HG02884 (cell line): Measurements from ENCODE around the gene ARHGAP9.
A peak's percentile ranks its signal among the peaks of the same experiment; 100 is the strongest.
"Not testable (repeated sequence)": the region's sequence is repeated elsewhere in the genome, so short reads cannot be mapped to it uniquely, and the experiment has no call there.

Experiments used
- ATAC-seq: cut with Tn5 transposase; IDR thresholded peaks from one replicate; pipeline ENCODE4 v1.9.1; 2021; ENCODE audit warnings: mild to moderate bottlenecking, moderate library complexity; ENCODE audit not compliant: unreplicated experiment

The ARHGAP9 gene

GRCh38 chr12:57459750-57460467 is 19.8 kb downstream of the ARHGAP9 start, which contains the start of gene GLI1:
Gene GLI1 (plus strand): TSS chr12:57459785. CDS start chr12:57463692, 3,907 bp downstream.
- no peak for ATAC-seq

- peak; percentile 52 for ATAC-seq
Measured at GRCh38 chr12:57459055-57459749, 20.5 kb downstream of the ARHGAP9 start.

DNA sequence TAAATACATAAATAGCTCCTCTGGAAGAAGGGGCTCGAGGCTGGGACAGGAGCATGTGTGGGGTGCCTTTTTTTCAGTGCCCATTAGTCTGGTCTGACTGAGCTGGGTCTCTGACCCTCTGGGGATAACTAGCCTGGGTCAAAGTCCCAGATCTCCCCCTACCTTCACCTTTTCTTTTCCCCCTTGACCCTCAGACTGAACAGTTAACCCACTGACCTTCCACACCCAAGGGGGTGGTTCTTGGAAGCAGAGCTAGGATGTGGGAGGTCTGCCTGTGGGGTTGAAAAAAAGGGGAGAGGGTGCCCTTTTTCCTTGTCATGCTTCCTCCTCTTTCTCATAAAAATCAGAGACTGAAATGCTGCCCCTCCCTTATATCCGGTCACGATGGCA is 21.0 kb downstream of the ARHGAP9 start:
- no peak for ATAC-seq

GRCh38 chr12:57456737-57457490 is 22.8 kb downstream of the ARHGAP9 start:
- no peak for ATAC-seq

DNA sequence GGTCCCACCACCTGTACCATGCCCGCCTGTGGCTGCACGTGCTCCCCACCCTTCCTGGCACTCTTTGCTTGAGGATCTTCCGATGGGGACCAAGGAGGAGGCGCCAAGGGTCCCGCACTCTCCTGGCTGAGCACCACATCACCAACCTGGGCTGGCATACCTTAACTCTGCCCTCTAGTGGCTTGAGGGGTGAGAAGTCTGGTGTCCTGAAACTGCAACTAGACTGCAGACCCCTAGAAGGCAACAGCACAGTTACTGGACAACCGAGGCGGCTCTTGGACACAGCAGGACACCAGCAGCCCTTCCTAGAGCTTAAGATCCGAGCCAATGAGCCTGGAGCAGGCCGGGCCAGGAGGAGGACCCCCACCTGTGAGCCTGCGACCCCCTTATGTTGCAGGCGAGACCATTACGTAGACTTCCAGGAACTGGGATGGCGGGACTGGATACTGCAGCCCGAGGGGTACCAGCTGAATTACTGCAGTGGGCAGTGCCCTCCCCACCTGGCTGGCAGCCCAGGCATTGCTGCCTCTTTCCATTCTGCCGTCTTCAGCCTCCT is 23.4 kb downstream of the ARHGAP9 start:
- no peak for ATAC-seq

- no peak for ATAC-seq
Measured at GRCh38 chr12:57455374-57456144, 24.1 kb downstream of the ARHGAP9 start.

DNA sequence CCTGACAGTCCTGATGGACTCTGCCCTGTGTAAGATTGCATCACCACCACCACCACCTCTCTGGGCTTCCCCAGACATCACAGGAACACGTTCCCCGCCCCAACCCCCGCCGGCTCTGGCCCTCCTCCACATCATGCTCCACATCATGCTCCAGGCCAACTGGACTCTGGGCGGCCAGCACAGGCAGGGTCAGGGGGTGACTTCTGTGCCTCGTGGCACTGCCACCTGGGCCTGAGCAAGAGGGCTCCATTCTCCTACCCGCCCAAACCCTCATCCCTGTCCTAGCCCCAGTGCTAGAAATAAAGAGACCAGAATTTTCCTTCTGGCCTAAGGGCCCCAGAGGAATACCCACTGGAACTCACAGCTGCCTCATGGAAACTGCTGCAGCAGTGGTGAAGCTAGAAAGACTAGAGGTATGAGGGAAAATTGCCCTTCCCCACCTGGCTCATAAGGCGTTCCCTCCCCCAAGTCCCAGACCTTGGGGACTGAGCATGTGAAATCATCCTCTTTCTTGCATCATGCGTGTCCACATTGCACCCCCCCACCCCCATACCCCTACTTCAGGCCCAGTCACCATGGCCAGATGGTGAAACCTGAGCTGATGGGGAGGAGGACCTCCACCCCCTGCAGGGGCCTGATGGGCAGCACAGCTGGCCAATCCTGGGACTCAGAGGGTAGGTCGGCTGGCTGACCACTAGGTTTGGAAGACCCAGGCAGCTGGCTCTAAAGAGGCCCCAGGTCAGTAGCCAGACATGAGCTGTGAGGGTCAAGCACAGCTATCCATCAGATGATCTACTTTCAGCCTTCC is 24.9 kb downstream of the ARHGAP9 start, which contains the start of gene INHBE:
TSS of gene INHBE (plus strand) at position 742 of the 808 bp plus-strand sequence. CDS start 230 bp downstream, outside the sequence.
- no peak for ATAC-seq

DNA sequence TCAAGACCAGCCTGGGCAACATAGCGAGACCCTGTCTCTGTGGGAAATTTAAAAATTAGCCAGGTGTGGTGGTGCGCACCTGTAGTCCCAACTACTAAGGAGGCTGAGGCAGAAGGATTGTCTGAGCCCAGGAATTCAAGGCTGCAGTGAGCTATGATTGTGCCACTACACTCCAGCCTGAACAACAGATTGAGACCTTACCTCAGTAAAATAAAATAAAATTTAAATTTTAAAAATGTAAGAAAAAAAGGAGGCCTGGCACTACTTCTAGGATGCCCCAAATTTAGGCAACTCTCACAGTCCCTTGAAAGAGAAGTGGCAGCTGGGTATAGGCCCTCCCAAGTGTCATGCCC is 25.5 kb downstream of the ARHGAP9 start:
- ATAC-seq, result no peak

- ATAC-seq, result no peak
Measured at GRCh38 chr12:57452937-57453509, 26.6 kb downstream of the ARHGAP9 start.

- no peak for ATAC-seq
Measured at GRCh38 chr12:57452181-57452936, 27.3 kb downstream of the ARHGAP9 start.

DNA sequence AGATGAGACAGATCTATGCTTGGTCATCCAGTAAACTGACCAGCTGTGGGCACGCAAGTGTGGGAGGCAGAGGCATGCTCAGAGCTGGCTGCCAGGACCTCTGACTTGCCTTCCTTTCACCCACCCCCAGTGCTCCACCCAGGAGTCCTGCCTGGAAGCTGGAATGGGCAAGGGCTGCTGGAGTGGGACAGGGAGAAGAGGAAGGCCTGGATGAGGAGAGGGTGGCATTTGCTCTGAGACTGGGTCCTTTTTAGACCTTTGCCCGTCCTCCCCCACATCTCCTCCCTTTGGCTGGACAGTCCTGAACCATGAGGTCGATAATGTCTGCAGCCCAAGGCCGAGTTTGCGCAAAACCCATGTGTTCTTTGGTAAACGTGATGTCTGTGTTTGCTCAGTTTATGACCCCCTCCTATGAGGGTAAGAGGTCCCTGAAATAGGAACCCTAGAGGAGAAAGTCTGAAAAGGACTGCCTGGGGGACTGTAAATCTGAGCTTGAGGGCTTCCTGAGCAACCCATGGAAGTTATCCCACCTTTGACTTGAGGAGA is 28.4 kb downstream of the ARHGAP9 start:
- ATAC-seq, result no peak

DNA sequence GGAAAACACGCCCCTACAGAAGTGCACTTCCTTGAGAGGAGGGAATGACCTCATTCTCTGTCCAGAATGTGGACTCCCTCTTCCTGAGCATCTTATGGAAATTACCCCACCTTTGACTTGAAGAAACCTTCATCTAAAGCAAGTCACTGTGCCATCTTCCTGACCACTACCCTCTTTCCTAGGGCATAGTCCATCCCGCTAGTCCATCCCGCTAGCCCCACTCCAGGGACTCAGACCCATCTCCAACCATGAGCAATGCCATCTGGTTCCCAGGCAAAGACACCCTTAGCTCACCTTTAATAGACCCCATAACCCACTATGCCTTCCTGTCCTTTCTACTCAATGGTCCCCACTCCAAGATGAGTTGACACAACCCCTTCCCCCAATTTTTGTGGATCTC is 29.6 kb downstream of the ARHGAP9 start:
- no peak for ATAC-seq

GRCh38 chr12:57449375-57449774 is 30.3 kb downstream of the ARHGAP9 start:
- no peak for ATAC-seq

- ATAC-seq, result no peak
Measured at GRCh38 chr12:57448669-57449068, 31.0 kb downstream of the ARHGAP9 start.

DNA sequence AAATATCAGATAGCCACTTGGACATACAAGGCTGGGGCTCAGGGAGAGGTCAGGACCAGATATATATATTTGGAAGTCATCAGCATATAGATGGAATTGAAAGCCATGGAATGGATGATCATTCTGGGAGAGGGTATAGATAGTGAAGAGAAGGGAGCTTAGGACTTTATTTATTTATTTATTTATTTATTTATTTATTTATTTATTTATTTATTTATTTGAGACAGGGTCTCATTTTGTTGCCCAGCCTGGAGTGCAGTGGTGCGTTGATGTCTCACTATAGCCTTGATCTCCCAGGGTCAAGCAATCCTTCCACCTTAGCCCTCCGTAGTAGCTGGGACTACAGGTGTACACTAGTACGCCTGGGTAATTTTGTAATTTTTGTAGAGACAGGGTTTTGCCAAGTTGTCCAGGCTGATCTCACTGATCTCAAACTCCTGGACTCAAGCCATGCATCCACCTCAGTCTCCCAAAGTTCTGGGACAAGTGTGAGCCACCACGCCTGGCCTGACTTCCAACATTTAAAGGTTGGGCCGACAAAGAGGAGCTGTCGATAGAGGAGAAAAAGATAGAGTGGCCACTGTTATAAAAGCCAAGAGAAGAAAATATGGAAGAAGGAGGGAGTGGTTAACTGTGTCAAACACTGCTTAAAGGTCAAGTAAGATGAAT is 33.2 kb downstream of the ARHGAP9 start:
- ATAC-seq, result no peak

- ATAC-seq, result no peak
Measured at GRCh38 chr12:57444744-57445143, 34.9 kb downstream of the ARHGAP9 start.

GRCh38 chr12:57444337-57444736 is 35.3 kb downstream of the ARHGAP9 start:
- not testable (repeated sequence) for ATAC-seq
